Parathyroid adenoma (tissue), 2 donors: ENCODE results near the gene TLCD5.

Experiments
- H2AFZ ChIP-seq: fragments of 300-600 bp; sonication (generic); one replicate; pipeline ENCODE4 v1.7.0; 2017; ENCODE audit warnings: antibody characterized with exemption, mild to moderate bottlenecking
- H3K27ac ChIP-seq: fragments of 300-600 bp; sonication (generic); one replicate; pipeline ENCODE4 v1.7.0; 2017
- H3K27me3 ChIP-seq: fragments of 300-600 bp; sonication (generic); one replicate; pipeline ENCODE4 v1.7.0; 2017; ENCODE audit warnings: low read length; ENCODE audit not compliant: control insufficient read depth, insufficient read depth
- H3K36me3 ChIP-seq: fragments of 300-600 bp; sonication (generic); one replicate; pipeline ENCODE4 v1.7.0; 2017; ENCODE audit warnings: low read length; ENCODE audit not compliant: control insufficient read depth, insufficient read depth
- H3K4me1 ChIP-seq: fragments of 300-600 bp; sonication (generic); one replicate; pipeline ENCODE4 v1.7.0; 2017; ENCODE audit warnings: control low read depth
- H3K4me2 ChIP-seq: fragments of 300-600 bp; sonication (generic); one replicate; pipeline ENCODE4 v1.7.0; 2017; ENCODE audit warnings: low read length
- H3K4me3 ChIP-seq: fragments of 300-600 bp; sonication (generic); one replicate; pipeline ENCODE4 v1.7.0; 2017; ENCODE audit warnings: low read depth, low read length
- H3K79me2 ChIP-seq: fragments of 300-600 bp; sonication (generic); one replicate; pipeline ENCODE4 v1.7.0; 2017; ENCODE audit warnings: control low read depth
- H3K9ac ChIP-seq: fragments of 300-600 bp; sonication (generic); one replicate; pipeline ENCODE4 v1.7.0; 2017; ENCODE audit warnings: mild to moderate bottlenecking
- H3K9me3 ChIP-seq: fragments of 300-600 bp; sonication (generic); one replicate; pipeline ENCODE4 v1.7.0; 2017; ENCODE audit warnings: low read length; ENCODE audit not compliant: control insufficient read depth
- CTCF ChIP-seq: fragments of 300-600 bp; sonication (generic); IDR thresholded peaks from one replicate; pipeline ENCODE4 v1.7.0; 2017; ENCODE audit warnings: antibody characterized with exemption, mild to moderate bottlenecking
- donor health status: primary hyperparathyroidism.

TLCD5 gene

GRCh38 chr11:120324932-120325810, at the start of gene TLCD5:
Gene TLCD5, plus strand, starts transcription at chr11:120325299. Its CDS starts 2,143 bp downstream, at chr11:120327442.
- H3K36me3 ChIP-seq: no peaks in the 10 kb centered on the region
- peaks cover 6% of the 10 kb centered on the region for H3K4me1 ChIP-seq
- peak within 1 kb of the TSS; percentile 32 for H3K9ac ChIP-seq
- peak within 1 kb of the TSS; percentile 77 for H3K27ac ChIP-seq
- H3K4me2 ChIP-seq: peak within 1 kb of the TSS; percentile 60
- peak within 1 kb of the TSS; percentile 83 for H2AFZ ChIP-seq
- H3K27me3 ChIP-seq: no peaks in the 10 kb centered on the region
- TF ChIP-seq CTCF: no peak
- H3K9me3 ChIP-seq: no peaks in the 10 kb centered on the region
- H3K79me2 ChIP-seq: no peaks in the 10 kb centered on the region
- H3K4me3 ChIP-seq: peak within 1 kb of the TSS; percentile 47

- TF ChIP-seq CTCF: no peak
- Histone ChIP-seq H3K4me2 (no peak overlapping the region), H3K4me3 (no peak overlapping the region), H3K27ac (peak overlapping the region; percentile 99), H2AFZ (no peak overlapping the region), H3K9ac (no peak overlapping the region), H3K79me2 (no peaks in the 10 kb centered on the region), H3K9me3 (no peaks in the 10 kb centered on the region), H3K4me1 (peaks cover 51% of the 10 kb centered on the region), H3K36me3 (no peaks in the 10 kb centered on the region), H3K27me3 (no peaks in the 10 kb centered on the region)
Measured at GRCh38 chr11:120279502-120279901, 45.6 kb upstream of the TLCD5 start.

GRCh38 chr11:120280600-120281051, 44.5 kb upstream of the TLCD5 start:
- Histone ChIP-seq H3K4me1 (peaks cover 50% of the 10 kb centered on the region), H2AFZ (no peak overlapping the region), H3K27me3 (no peaks in the 10 kb centered on the region), H3K27ac (peak overlapping the region; percentile 99), H3K4me2 (no peak overlapping the region), H3K9ac (no peak overlapping the region), H3K36me3 (no peaks in the 10 kb centered on the region), H3K9me3 (no peaks in the 10 kb centered on the region), H3K79me2 (no peaks in the 10 kb centered on the region), H3K4me3 (no peak overlapping the region)
- no peak for TF ChIP-seq CTCF

- Histone ChIP-seq H3K9me3 (no peaks in the 10 kb centered on the region), H3K79me2 (no peaks in the 10 kb centered on the region), H3K4me3 (no peak overlapping the region), H3K9ac (no peak overlapping the region), H3K27ac (peak overlapping the region; percentile 99), H2AFZ (no peak overlapping the region), H3K4me1 (peaks cover 50% of the 10 kb centered on the region), H3K4me2 (peak overlapping the region; percentile 42), H3K36me3 (no peaks in the 10 kb centered on the region), H3K27me3 (no peaks in the 10 kb centered on the region)
- no peak for TF ChIP-seq CTCF
Measured at GRCh38 chr11:120281143-120281795, 43.8 kb upstream of the TLCD5 start.
